ENCODE measurements around the gene AKR1E2. TPM values are rescaled to one million over a fixed set of nuclear protein-coding genes. Genes with fewer than 3 reads are reported as not detected.

Gene AKR1E2
- total RNA-seq, 4 donors from 2014 or later, result 2.1 to 6.7 (median 5.5) TPM; not detected in 1

GRCh38 chr10:4825456-4825867, 545 bp upstream of the AKR1E2 start:
- ATAC-seq, result no peak
- H3K9me3 ChIP-seq, result no peaks in the 10 kb centered on the region
- H3K36me3 ChIP-seq, result no peaks in the 10 kb centered on the region
- no peak for TF ChIP-seq POLR2A (IDR thresholded peaks at IDR 0.05)
- TF ChIP-seq CTCF (IDR thresholded peaks at IDR 0.05 in 4 of 5, conservative IDR thresholded peaks at IDR 0.05 in 1 of 5), result no peak
- peaks cover 0 to 2% (median 0%) of the 10 kb centered on the region in 3 donors for H3K27me3 ChIP-seq
- peaks cover 0 to 4% of the 10 kb centered on the region in 2 donors for H3K4me1 ChIP-seq
- H3K27ac ChIP-seq, result peak overlapping the region in 3 of 4 donors; percentile 79 to 88 (median 85)
- peak overlapping the region in 3 of 4 donors; percentile 59 to 69 (median 62) for H3K4me3 ChIP-seq
- in situ Hi-C loops (cut with MboI; ENCODE audit: low sequenced_read_pairs in 4 of 4) (loop anchor here in 2 of 4 donors (25.0 kb wide), 3 partner anchors 462 to 787 kb away; no protein-coding TSS in a partner anchor), intact Hi-C loops (cut with DNase I; ENCODE audit: low total_unique reads) (no loop called here)
- no peak for DNase-seq

- TF ChIP-seq POLR2A (IDR thresholded peaks at IDR 0.05) (no peak), CTCF (IDR thresholded peaks at IDR 0.05 in 4 of 5, conservative IDR thresholded peaks at IDR 0.05 in 1 of 5) (no peak)
- intact Hi-C loops (cut with DNase I; ENCODE audit: low total_unique reads), result no loop called here
- in situ Hi-C loops (cut with MboI; ENCODE audit: low sequenced_read_pairs in 4 of 4), result loop anchor here in 2 of 4 donors (25.0 kb wide), 3 partner anchors 460 to 785 kb away; no protein-coding TSS in a partner anchor
- Histone ChIP-seq H3K36me3 (no peaks in the 10 kb centered on the region), H3K27me3 (peaks cover 0 to 6% (median 2%) of the 10 kb centered on the region in 3 donors), H3K4me3 (peak overlapping the region; percentile 55 to 69 (median 60)), H3K9me3 (no peaks in the 10 kb centered on the region), H3K27ac (peak overlapping the region; percentile 75 to 88 (median 82)), H3K4me1 (peaks cover 0 to 4% of the 10 kb centered on the region in 2 donors)
- DNase-seq (no peak), ATAC-seq (no peak)
Measured at GRCh38 chr10:4826792-4827324, 851 bp downstream of the AKR1E2 start.

GRCh38 chr10:4828005-4828404, 2.0 kb downstream of the AKR1E2 start:
- H3K27ac ChIP-seq, result no peak overlapping the region
- DNase-seq, result no peak
- TF ChIP-seq CTCF (IDR thresholded peaks at IDR 0.05 in 4 of 5, conservative IDR thresholded peaks at IDR 0.05 in 1 of 5), result no peak
- no peak for TF ChIP-seq POLR2A (IDR thresholded peaks at IDR 0.05)
- no peak for ATAC-seq
- no peaks in the 10 kb centered on the region for H3K9me3 ChIP-seq
- H3K4me3 ChIP-seq, result no peak overlapping the region
- intact Hi-C loops (cut with DNase I; ENCODE audit: low total_unique reads), result no loop called here
- H3K36me3 ChIP-seq, result no peaks in the 10 kb centered on the region
- H3K4me1 ChIP-seq, result peaks cover 0 to 4% of the 10 kb centered on the region in 2 donors
- peaks cover 0 to 6% (median 2%) of the 10 kb centered on the region in 3 donors for H3K27me3 ChIP-seq
- in situ Hi-C loops (cut with MboI; ENCODE audit: low sequenced_read_pairs in 4 of 4), result loop anchor here in 2 of 4 donors (25.0 kb wide), 3 partner anchors 459 to 784 kb away; no protein-coding TSS in a partner anchor

- in situ Hi-C loops (cut with MboI; ENCODE audit: low sequenced_read_pairs in 4 of 4) (loop anchor here in 2 of 4 donors (25.0 kb wide), 3 partner anchors 457 to 782 kb away; no protein-coding TSS in a partner anchor), intact Hi-C loops (cut with DNase I; ENCODE audit: low total_unique reads) (no loop called here)
- TF ChIP-seq POLR2A (IDR thresholded peaks at IDR 0.05), result no peak
- no peak for DNase-seq
- Histone ChIP-seq H3K4me1 (peaks cover 0 to 4% of the 10 kb centered on the region in 2 donors), H3K27me3 (peaks cover 0 to 6% (median 2%) of the 10 kb centered on the region in 3 donors), H3K4me3 (no peak overlapping the region), H3K9me3 (no peaks in the 10 kb centered on the region), H3K36me3 (peaks cover 0 to 6% of the 10 kb centered on the region in 2 donors), H3K27ac (no peak overlapping the region)
- ATAC-seq, result no peak
Measured at GRCh38 chr10:4830551-4830950, 4.5 kb downstream of the AKR1E2 start.

- ATAC-seq, result no peak
- peaks cover 0 to 6% (median 2%) of the 10 kb centered on the region in 3 donors for H3K27me3 ChIP-seq
- no peak for TF ChIP-seq CTCF (IDR thresholded peaks at IDR 0.05 in 4 of 5, conservative IDR thresholded peaks at IDR 0.05 in 1 of 5)
- TF ChIP-seq POLR2A (IDR thresholded peaks at IDR 0.05), result no peak
- H3K4me3 ChIP-seq, result no peak overlapping the region
- H3K9me3 ChIP-seq, result no peaks in the 10 kb centered on the region
- intact Hi-C loops (cut with DNase I; ENCODE audit: low total_unique reads), result no loop called here
- no peak for DNase-seq
- H3K36me3 ChIP-seq, result peaks cover 0 to 6% of the 10 kb centered on the region in 2 donors
- peaks cover 0 to 4% of the 10 kb centered on the region in 2 donors for H3K4me1 ChIP-seq
- H3K27ac ChIP-seq, result no peak overlapping the region
- in situ Hi-C loops (cut with MboI; ENCODE audit: low sequenced_read_pairs in 4 of 4), result loop anchor here in 2 of 4 donors (25.0 kb wide), 3 partner anchors 456 to 781 kb away; no protein-coding TSS in a partner anchor
Measured at GRCh38 chr10:4831091-4831490, 5.1 kb downstream of the AKR1E2 start.

All from gastrocnemius medialis (tissue), 4 donors.